Amniotic epithelial cell (primary cell): ENCODE results near the gene TAGAP.
A peak's percentile ranks its signal among the peaks of the same experiment; 100 is the strongest.
"Not testable (repeated sequence)": the region's sequence is repeated elsewhere in the genome, so short reads cannot be mapped to it uniquely, and the experiment has no call there.

ENCODE experiments used
- DNase-seq: peaks from one replicate; pipeline ENCODE4 v3.0.0-alpha.2; 2010; ENCODE audit warnings: low read depth

Gene TAGAP

GRCh38 chr6:159010037-159010612, 34.7 kb downstream of the TAGAP start:
- peak; percentile 47 for DNase-seq

- DNase-seq: peak; percentile 51
These were observed 36.0 kb downstream of the TAGAP start for GRCh38 chr6:159008656-159009288.

GRCh38 chr6:159007510-159007909, 37.3 kb downstream of the TAGAP start:
- no peak for DNase-seq

GRCh38 chr6:159005436-159005835, 39.4 kb downstream of the TAGAP start:
- DNase-seq: no peak

GRCh38 chr6:159004592-159004991, 40.2 kb downstream of the TAGAP start:
- no peak for DNase-seq

GRCh38 chr6:159002432-159003155, 42.2 kb downstream of the TAGAP start:
- DNase-seq: no peak

- peak; percentile 89 for DNase-seq
These were observed 45.0 kb downstream of the TAGAP start, which contains the start of gene RSPH3 for GRCh38 chr6:158999666-159000403. Gene RSPH3, minus strand, starts transcription at chr6:159000202. Its CDS starts 652 bp downstream, at chr6:158999550.

- peak; percentile 22 for DNase-seq
These were observed 45.6 kb downstream of the TAGAP start for GRCh38 chr6:158999154-158999665.

GRCh38 chr6:158996856-158997255, 47.9 kb downstream of the TAGAP start:
- no peak for DNase-seq

- DNase-seq: no peak
These were observed 51.2 kb downstream of the TAGAP start for GRCh38 chr6:158993639-158994038.

GRCh38 chr6:158991017-158991723, 53.6 kb downstream of the TAGAP start:
- DNase-seq: no peak

- DNase-seq: not testable (repeated sequence)
These were observed 55.1 kb downstream of the TAGAP start for GRCh38 chr6:158989711-158990110.

GRCh38 chr6:158988477-158988876, 56.3 kb downstream of the TAGAP start:
- DNase-seq: no peak

- DNase-seq: no peak
These were observed 57.1 kb downstream of the TAGAP start for GRCh38 chr6:158987657-158988056.
